K562 (cell line): ENCODE measurements around the gene IFITM2. TPM values are rescaled to one million over a fixed set of nuclear protein-coding genes. Genes with fewer than 3 reads are reported as not detected.
A peak's percentile ranks its signal among the peaks of the same experiment; 100 is the strongest.

ENCODE experiments used
- ATAC-seq: fragments of 200-7000 bp; cut with Tn5 transposase; 3 replicates; pipeline ENCODE4 v1.9.1; 2020; ENCODE audit warnings: moderate library complexity
- BruUV-seq: library from RNA; stranded (reverse); fragments of 400-500 nt; replicated peaks from 2 replicates; lab custom pipeline; 2021; lab: Mats Ljungman, UMichigan
- CTCF ChIA-PET: fragments of 300-600 bp; formaldehyde crosslinking; extraction: SDS; loops from one replicate; lab custom pipeline; 2021; ENCODE audit warnings: low intra/inter-chr PET ratio; lab: Yijun Ruan, JAX
- POLR2A ChIA-PET: fragments of 300-600, 350-650 bp; sonication (Branson Sonifier 250); formaldehyde crosslinking; extraction: SDS; loops from one replicate; lab custom pipeline; 2021; ENCODE audit warnings: antibody characterized with exemption, inconsistent platforms; lab: Yijun Ruan, JAX
- DNase-seq, 4 experiments: peaks; one replicate each; pipeline versions ENCODE4 v3.0.0 to v3.0.0-alpha.2; 2011 to 2018; ENCODE audit warnings: low spot score in 3 of 4, mixed read lengths in 3 of 4; ENCODE audit errors: extremely low read depth in 1 of 4
- FAIRE-seq: peaks from 2 replicates; lab custom pipeline; 2011; peaks lifted over from hg19 to GRCh38; lab: Jason Lieb, UNC
- H2AFZ ChIP-seq: 2 replicates; pipeline ENCODE4 v1.6.0; 2011; ENCODE audit warnings: low read depth, low read length, control low read depth, inconsistent platforms
- H3K27ac ChIP-seq: fragments of 200-600 bp; 3 replicates; pipeline ENCODE4 v1.8.0; 2011; ENCODE audit warnings: low read depth, mild to moderate bottlenecking, control low read depth, inconsistent platforms, low read length, moderate library complexity, mixed read lengths; ENCODE audit errors: extremely low read depth
- H3K27me3 ChIP-seq, 2 experiments: fragments of 300-600 bp in 1 of 2; 2 replicates in 1 of 2; 3 replicates in 1 of 2; pipeline versions ENCODE4 v1.6.0 to v1.8.0; 2011; ENCODE audit warnings: inconsistent platforms in 2 of 2, low read length in 2 of 2, mild to moderate bottlenecking in 1 of 2, mixed read lengths in 1 of 2, moderate library complexity in 1 of 2; ENCODE audit not compliant: control insufficient read depth in 2 of 2, insufficient read depth in 2 of 2
- H3K36me3 ChIP-seq: fragments of 300-600 bp; 3 replicates; pipeline ENCODE4 v1.8.0; 2011; ENCODE audit warnings: mild to moderate bottlenecking, low read length, inconsistent platforms; ENCODE audit not compliant: control insufficient read depth, insufficient read depth
- H3K4me1 ChIP-seq, 2 experiments: fragments of 200-600 bp in 1 of 2; replicated peaks in 1 of 2; 2 replicates in 1 of 2; 3 replicates in 1 of 2; pipeline versions ENCODE4 v1.5.1 to v1.8.0; 2011; ENCODE audit warnings: inconsistent platforms in 2 of 2, low read length in 2 of 2, mild to moderate bottlenecking in 1 of 2, mixed read lengths in 1 of 2, moderate library complexity in 1 of 2; ENCODE audit not compliant: control insufficient read depth in 2 of 2, insufficient read depth in 2 of 2
- H3K4me2 ChIP-seq: 2 replicates; pipeline ENCODE4 v1.6.1; 2011; ENCODE audit warnings: low read length, control low read depth, inconsistent platforms, mixed read lengths; ENCODE audit not compliant: insufficient read depth
- H3K4me3 ChIP-seq: fragments of 200-600 bp; sonication (generic), shearing (Covaris generic); 2 replicates; pipeline ENCODE4 v1.5.1; 2016; ENCODE audit warnings: control low read depth, inconsistent platforms
- H3K79me2 ChIP-seq: fragments of 200-600 bp; 3 replicates; pipeline ENCODE4 v1.8.0; 2011; ENCODE audit warnings: low read length, inconsistent platforms; ENCODE audit not compliant: control insufficient read depth, insufficient read depth
- H3K9ac ChIP-seq, 2 experiments: 2 replicates each; pipeline versions ENCODE4 v1.6.0 to v1.6.1; 2011; ENCODE audit warnings: low read depth in 2 of 2, low read length in 2 of 2, control low read depth in 1 of 2, inconsistent platforms in 1 of 2, mild to moderate bottlenecking in 1 of 2, mixed read lengths in 1 of 2; ENCODE audit not compliant: insufficient read depth in 1 of 2
- H3K9me1 ChIP-seq: one replicate; pipeline ENCODE4 v1.6.0; 2011; ENCODE audit warnings: inconsistent platforms, mild to moderate bottlenecking, low read length, moderate library complexity; ENCODE audit not compliant: control insufficient read depth, insufficient read depth
- H3K9me3 ChIP-seq: replicated peaks from 2 replicates; pipeline ENCODE4 v1.5.1; 2011; ENCODE audit warnings: low read depth, low read length, inconsistent platforms; ENCODE audit not compliant: control insufficient read depth, insufficient read depth
- H4K20me1 ChIP-seq: replicated peaks from 2 replicates; pipeline ENCODE4 v1.6.1; 2011; ENCODE audit warnings: low read length, inconsistent platforms, mixed read lengths; ENCODE audit not compliant: control insufficient read depth, insufficient read depth
- EGR1 ChIP-seq: fragments of 450-650 bp; conservative IDR thresholded peaks from 2 replicates; pipeline ENCODE4 v1.6.1; 2017; ENCODE audit warnings: mild to moderate bottlenecking
- MLLT1 ChIP-seq, 2 experiments: fragments of 450-650 bp; IDR thresholded peaks; 2 replicates each; pipeline ENCODE4 v1.6.1; 2016
- ZC3H11A ChIP-seq: IDR thresholded peaks from 2 replicates; pipeline ENCODE4 v1.6.1; 2012; ENCODE audit warnings: low read depth, low read length, improper control_type of control experiment
- ZNF395 ChIP-seq: fragments of 200-800 bp; sonication (Bioruptor generic); IDR thresholded peaks from 2 replicates; pipeline ENCODE4 v1.6.1; 2017; ENCODE audit warnings: missing genetic modification characterization, missing compliant biosample characterization
- ZNF644 ChIP-seq: fragments of 200-800 bp; sonication (Bioruptor generic); IDR thresholded peaks from 2 replicates; pipeline ENCODE4 v1.6.1; 2016; ENCODE audit warnings: low read depth, missing genetic modification characterization, missing compliant biosample characterization
- WGBS: fragments of 100-300 bp; shearing (Covaris generic); methylation state at CpG from one replicate; pipeline ENCODE4 v1.1.6; 2016; ENCODE audit warnings: low coverage, mixed read lengths; ENCODE audit not compliant: insufficient coverage; ENCODE audit errors: missing lambda C conversion rate; 5-methylcytosine and 5-hydroxymethylcytosine counted together
- in situ Hi-C: fragments of 300-500 bp; cut with MboI; formaldehyde crosslinking; loops from 4 replicates; pipeline ENCODE4 v1.15.0; 2018; ENCODE audit warnings: inconsistent platforms, mixed read lengths
- intact Hi-C: fragments of 100-400 bp; cut with micrococcal nuclease; formaldehyde crosslinking; loops from 2 replicates; pipeline ENCODE4 v1.14.2; 2022
- polyA plus RNA-seq, 8 experiments: library from polyadenylated mRNA; depleted of rRNA in 4 of 8; stranded (reverse) in 5 of 8; unstranded in 3 of 8; fragments of >200 nt; fragmentation: Nextera tagmentation in 2 of 8; fragmentation: Illumina TruSeq in 1 of 8; extraction: Ambion mirVana in 2 of 8; extraction: Trizol in 1 of 8; gene quantifications; 2 replicates each; pipeline versions ENCODE4 v1.2.1 to v1.2.3, GENCODE V29; 2011 to 2014; ENCODE audit warnings: inconsistent platforms in 1 of 8, missing spikeins in 1 of 8
- total RNA-seq, 7 experiments: library from RNA; depleted of rRNA in 6 of 7; stranded (reverse); fragments of >200 nt in 6 of 7; fragmentation: Illumina TruSeq in 2 of 7; extraction: Trizol in 2 of 7; gene quantifications; 2 replicates each; pipeline versions ENCODE4 v1.2.1 to v1.2.3, GENCODE V29; 2011 to 2021; ENCODE audit warnings: low replicate concordance in 1 of 7
- TF ChIP-seq, protein P1 (sequence below): sonication (generic); formaldehyde crosslinking; IDR thresholded peaks from 2 replicates; pipeline ENCODE4 v1.8.0; 2022; ENCODE audit warnings: mild to moderate bottlenecking, missing genetic modification reagents, borderline replicate concordance
- TF ChIP-seq, protein P2 (sequence below), 2 experiments: fragments of 450-650 bp; formaldehyde crosslinking in 1 of 2; IDR thresholded peaks; 2 replicates each; pipeline versions ENCODE4 v1.4.0 to v1.6.1; 2014 to 2020; ENCODE audit warnings: mild to moderate bottlenecking in 2 of 2, borderline replicate concordance in 1 of 2, low read depth in 1 of 2

IFITM2 gene
- total and polyA plus RNA-seq, 9 of the 15 experiments (the other 6 are each of a cell fraction or from before 2014, with no cell fraction given), result 52.8 to 4,872 (median 356) TPM

DNA sequence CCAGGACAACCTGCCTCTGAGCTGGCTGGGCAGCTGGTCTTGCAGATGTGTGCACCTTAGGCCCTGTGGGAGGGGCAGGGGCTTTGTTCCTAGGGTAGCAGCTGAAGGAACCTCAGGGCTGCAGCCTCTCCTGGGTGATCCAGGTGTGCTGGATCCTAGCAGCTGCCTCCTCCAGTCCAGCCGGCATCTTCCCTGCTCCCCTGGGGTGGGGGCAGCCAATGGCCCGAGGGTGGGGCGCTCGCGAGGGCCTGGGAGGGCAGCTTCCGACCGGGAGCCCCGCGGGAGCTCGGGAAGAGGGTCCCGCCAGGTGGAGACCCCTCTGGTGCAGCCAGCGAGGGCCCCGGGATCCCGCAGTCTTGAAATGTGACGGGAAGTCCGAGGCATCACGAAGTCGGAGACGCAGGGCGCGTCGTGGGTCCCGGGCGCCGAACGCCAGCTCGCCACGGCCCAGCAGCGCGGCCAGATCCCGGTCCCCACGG lies 7.9 kb downstream of the IFITM2 start:
- Histone ChIP-seq H3K4me3 (peak overlapping the region; percentile 69), H4K20me1 (peaks cover 5% of the 10 kb centered on the region; the same call in 1 of the 2 replicates), H3K79me2 (peaks cover 80% of the 10 kb centered on the region), H3K27ac (peak overlapping the region; percentile 87), H3K9me3 (no peaks in the 10 kb centered on the region), H3K27me3 (no peaks in the 10 kb centered on the region), H3K36me3 (peaks cover 29% of the 10 kb centered on the region; the same call in 1 of the 3 replicates), H2AFZ (no peak overlapping the region), H3K4me1 (peaks cover 26 to 49% of the 10 kb centered on the region in 2 experiments), H3K4me2 (peak overlapping the region; percentile 95), H3K9ac (peak overlapping the region; percentile 82 to 98), H3K9me1 (no peaks in the 10 kb centered on the region)
- ATAC-seq (no peak), FAIRE-seq (no peak), DNase-seq (no peak)
- in situ Hi-C loops, result no loop called here
- intact Hi-C loops, result no loop called here
- BruUV-seq, result no TSS peak
- 0% methylated on average over 25 of the region's 32 CpGs for WGBS
- POLR2A ChIA-PET, result interaction anchor here (0.6 to 1.0 kb wide), 5 partner anchors 9 to 55 kb away, joined by 3 to 4 read pairs (median 3); no protein-coding TSS in a partner anchor
- CTCF ChIA-PET, result no interaction called here
- TF ChIP-seq ZC3H11A, result no peak
- no peak for TF ChIP-seq EGR1
- peak; percentile 10; the same call in 1 of the 2 replicates for TF ChIP-seq ZNF395 (CRISPR knock-in tag)
- TF ChIP-seq, protein P1, sequence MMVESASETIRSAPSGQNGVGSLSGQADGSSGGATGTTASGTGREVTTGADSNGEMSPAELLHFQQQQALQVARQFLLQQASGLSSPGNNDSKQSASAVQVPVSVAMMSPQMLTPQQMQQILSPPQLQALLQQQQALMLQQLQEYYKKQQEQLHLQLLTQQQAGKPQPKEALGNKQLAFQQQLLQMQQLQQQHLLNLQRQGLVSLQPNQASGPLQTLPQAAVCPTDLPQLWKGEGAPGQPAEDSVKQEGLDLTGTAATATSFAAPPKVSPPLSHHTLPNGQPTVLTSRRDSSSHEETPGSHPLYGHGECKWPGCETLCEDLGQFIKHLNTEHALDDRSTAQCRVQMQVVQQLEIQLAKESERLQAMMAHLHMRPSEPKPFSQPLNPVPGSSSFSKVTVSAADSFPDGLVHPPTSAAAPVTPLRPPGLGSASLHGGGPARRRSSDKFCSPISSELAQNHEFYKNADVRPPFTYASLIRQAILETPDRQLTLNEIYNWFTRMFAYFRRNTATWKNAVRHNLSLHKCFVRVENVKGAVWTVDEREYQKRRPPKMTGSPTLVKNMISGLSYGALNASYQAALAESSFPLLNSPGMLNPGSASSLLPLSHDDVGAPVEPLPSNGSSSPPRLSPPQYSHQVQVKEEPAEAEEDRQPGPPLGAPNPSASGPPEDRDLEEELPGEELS (CRISPR knock-in tag), result 0 out of 2 replicates have a peak, but pooled peaks have one; percentile 26
- TF ChIP-seq, protein P2, sequence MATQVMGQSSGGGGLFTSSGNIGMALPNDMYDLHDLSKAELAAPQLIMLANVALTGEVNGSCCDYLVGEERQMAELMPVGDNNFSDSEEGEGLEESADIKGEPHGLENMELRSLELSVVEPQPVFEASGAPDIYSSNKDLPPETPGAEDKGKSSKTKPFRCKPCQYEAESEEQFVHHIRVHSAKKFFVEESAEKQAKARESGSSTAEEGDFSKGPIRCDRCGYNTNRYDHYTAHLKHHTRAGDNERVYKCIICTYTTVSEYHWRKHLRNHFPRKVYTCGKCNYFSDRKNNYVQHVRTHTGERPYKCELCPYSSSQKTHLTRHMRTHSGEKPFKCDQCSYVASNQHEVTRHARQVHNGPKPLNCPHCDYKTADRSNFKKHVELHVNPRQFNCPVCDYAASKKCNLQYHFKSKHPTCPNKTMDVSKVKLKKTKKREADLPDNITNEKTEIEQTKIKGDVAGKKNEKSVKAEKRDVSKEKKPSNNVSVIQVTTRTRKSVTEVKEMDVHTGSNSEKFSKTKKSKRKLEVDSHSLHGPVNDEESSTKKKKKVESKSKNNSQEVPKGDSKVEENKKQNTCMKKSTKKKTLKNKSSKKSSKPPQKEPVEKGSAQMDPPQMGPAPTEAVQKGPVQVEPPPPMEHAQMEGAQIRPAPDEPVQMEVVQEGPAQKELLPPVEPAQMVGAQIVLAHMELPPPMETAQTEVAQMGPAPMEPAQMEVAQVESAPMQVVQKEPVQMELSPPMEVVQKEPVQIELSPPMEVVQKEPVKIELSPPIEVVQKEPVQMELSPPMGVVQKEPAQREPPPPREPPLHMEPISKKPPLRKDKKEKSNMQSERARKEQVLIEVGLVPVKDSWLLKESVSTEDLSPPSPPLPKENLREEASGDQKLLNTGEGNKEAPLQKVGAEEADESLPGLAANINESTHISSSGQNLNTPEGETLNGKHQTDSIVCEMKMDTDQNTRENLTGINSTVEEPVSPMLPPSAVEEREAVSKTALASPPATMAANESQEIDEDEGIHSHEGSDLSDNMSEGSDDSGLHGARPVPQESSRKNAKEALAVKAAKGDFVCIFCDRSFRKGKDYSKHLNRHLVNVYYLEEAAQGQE (IDR thresholded peaks at IDR 0.05; ENCODE audit: borderline replicate concordance), result no peak
- TF ChIP-seq, protein P2 (CRISPR knock-in tag; IDR thresholded peaks at IDR 0.05; ENCODE audit: low read depth), result peak; percentile 17; the same call in 1 of the 2 replicates
- TF ChIP-seq MLLT1 (IDR thresholded peaks at IDR 0.05), result no peak
- no peak for TF ChIP-seq ZNF644 (tag)
